Lower leg skin (tissue), 3 donors: ENCODE measurements around the gene ZNF385D.

Experiments used
- POLR2A ChIP-seq, 2 donors: fragments of 450-650 bp; IDR thresholded peaks; one replicate each; pipeline ENCODE4 v1.6.1; 2016 to 2017; ENCODE audit warnings: antibody characterized with exemption in 2 of 2, mild to moderate bottlenecking in 1 of 2, moderate library complexity in 1 of 2
- TF ChIP-seq, protein P1 (sequence below), 3 donors: fragments of 450-650 bp; IDR thresholded peaks; one replicate each; pipeline ENCODE4 v1.5.1; 2016; ENCODE audit warnings: antibody characterized with exemption in 3 of 3, mild to moderate bottlenecking in 3 of 3, moderate library complexity in 2 of 3

DNA sequence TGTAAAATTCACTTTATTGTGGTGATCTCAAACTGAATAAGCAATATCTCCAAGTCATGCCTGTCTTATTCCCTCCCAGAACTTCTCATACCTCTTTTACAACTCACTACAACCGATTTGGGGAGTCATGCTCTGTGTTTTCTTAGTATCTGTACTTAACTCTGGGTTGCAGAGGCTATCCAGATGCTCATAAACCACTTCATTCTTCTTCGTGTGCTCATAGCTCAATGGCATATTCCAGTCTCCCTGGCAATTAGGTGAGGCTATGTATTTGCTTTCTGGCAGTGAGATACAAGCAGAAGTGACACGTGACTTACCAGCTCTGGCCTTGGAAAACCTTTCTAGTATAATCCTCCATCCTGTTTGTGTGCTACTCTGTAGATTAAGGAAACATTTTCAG is 360.9 kb downstream of the ZNF385D start:
- TF ChIP-seq, protein P1, sequence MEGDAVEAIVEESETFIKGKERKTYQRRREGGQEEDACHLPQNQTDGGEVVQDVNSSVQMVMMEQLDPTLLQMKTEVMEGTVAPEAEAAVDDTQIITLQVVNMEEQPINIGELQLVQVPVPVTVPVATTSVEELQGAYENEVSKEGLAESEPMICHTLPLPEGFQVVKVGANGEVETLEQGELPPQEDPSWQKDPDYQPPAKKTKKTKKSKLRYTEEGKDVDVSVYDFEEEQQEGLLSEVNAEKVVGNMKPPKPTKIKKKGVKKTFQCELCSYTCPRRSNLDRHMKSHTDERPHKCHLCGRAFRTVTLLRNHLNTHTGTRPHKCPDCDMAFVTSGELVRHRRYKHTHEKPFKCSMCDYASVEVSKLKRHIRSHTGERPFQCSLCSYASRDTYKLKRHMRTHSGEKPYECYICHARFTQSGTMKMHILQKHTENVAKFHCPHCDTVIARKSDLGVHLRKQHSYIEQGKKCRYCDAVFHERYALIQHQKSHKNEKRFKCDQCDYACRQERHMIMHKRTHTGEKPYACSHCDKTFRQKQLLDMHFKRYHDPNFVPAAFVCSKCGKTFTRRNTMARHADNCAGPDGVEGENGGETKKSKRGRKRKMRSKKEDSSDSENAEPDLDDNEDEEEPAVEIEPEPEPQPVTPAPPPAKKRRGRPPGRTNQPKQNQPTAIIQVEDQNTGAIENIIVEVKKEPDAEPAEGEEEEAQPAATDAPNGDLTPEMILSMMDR (IDR thresholded peaks at IDR 0.05): no peak
- TF ChIP-seq POLR2A (IDR thresholded peaks at IDR 0.05): no peak
